ENCODE data around the gene ITGAL.
"Not testable (repeated sequence)": the region's sequence is repeated elsewhere in the genome, so short reads cannot be mapped to it uniquely, and the experiment has no call there.

DNA sequence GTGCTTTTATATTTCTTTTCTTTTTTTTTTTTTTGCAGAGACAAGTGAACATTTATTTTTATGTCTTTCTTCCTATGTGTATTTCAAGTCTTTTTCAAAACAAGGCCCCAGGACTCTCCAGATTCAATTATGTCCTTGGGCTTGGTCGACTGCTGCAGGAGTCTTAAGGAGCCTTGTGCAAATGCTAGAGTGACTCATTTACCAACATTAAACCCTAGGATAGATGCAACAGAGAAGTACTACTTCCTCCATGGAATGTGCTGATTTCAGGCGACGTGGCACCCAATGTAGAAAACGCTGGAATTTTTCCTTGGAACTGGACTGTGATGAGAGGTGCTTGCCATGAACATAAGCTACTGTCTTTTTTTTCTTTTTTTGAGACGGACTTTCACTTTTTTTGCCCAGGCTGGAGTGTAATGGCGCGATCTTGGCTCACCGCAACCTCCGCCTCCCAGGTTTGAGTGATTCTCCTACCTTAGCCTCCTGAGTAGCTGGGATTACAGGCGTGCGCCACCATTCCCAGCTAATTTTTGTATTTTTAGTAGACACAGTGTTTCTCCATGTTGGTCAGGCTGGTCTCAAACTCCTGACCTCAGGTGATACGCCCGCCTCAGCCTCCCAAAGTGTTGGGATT lies 64.0 kb downstream of the ITGAL start:
- TF ChIP-seq, protein P1, sequence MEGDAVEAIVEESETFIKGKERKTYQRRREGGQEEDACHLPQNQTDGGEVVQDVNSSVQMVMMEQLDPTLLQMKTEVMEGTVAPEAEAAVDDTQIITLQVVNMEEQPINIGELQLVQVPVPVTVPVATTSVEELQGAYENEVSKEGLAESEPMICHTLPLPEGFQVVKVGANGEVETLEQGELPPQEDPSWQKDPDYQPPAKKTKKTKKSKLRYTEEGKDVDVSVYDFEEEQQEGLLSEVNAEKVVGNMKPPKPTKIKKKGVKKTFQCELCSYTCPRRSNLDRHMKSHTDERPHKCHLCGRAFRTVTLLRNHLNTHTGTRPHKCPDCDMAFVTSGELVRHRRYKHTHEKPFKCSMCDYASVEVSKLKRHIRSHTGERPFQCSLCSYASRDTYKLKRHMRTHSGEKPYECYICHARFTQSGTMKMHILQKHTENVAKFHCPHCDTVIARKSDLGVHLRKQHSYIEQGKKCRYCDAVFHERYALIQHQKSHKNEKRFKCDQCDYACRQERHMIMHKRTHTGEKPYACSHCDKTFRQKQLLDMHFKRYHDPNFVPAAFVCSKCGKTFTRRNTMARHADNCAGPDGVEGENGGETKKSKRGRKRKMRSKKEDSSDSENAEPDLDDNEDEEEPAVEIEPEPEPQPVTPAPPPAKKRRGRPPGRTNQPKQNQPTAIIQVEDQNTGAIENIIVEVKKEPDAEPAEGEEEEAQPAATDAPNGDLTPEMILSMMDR (IDR thresholded peaks at IDR 0.05), result not testable (repeated sequence)
- TF ChIP-seq POLR2A (IDR thresholded peaks at IDR 0.05), result not testable (repeated sequence)

Measured in adrenal gland (tissue), 5 donors.